ENCODE data around the gene ARID1B.
A peak's percentile ranks its signal among the peaks of the same experiment; 100 is the strongest.

ARID1B gene

DNA sequence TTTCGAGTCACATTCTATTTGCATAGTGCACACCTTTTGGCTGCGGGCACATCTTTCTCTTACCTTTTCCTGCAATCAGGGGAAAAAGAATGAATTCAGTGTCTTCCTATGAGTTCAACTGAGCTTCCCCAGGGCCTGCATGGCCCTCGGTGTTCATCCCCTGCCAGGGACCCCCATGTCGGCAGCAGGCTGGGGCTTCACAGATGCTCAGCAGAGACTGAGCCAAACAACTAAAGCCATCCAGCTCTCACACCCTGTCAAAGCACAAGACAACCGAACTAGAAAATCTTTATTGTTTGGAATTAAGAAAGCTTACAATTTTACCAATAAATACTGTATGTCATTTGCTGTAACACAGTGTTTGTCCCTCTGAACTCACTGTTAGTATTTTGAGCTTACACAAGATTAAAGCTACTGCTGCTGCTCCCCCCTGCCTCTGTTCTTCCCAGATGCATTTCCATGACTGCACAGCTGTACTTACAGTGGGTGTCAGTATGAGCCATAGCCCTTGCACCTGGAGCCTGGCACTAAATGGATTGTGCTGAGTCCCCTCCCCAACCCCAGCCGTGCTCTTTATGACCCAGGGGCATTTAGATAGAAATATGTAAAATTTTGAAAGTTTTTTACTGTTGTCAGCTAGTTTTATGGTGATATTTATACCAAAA is 340.4 kb downstream of the ARID1B start:
- peak; percentile 20 for DNase-seq

GRCh38 chr6:157119502-157120027 is 342.4 kb downstream of the ARID1B start:
- DNase-seq = no peak

DNA sequence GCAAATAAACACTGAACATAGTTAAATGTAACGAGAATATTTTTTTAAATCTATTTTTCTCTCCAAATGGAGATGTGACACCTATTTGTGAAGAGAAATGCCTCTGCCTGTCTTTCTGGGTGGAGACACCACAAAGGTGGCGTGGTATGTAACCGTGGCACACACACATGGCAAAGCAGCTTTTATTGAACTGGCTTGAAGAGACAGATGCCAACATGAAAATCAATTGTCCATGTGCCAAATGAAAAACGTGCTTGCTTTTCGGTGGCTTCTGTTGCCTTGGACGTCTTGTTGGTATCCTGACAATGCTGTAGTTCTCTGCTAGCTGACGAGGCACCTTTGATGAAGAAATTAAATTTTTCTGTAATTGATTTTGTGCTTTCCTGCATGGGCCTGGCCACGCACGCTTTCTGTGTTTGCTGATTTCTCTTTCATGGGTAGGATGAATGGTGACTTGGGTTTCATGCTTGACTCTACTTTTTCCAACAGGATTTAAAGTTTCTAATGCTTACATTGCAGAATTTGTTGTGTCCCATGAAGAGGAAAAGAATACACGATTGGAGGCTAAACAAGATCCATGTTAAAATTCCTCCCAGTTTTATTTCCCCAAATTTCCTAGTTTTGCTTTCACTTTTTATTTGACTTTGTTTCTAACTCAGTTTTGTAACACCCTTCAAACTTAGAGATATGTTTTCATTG is 343.5 kb downstream of the ARID1B start:
- peak; percentile 91 for DNase-seq

GRCh38 chr6:157121897-157122296 is 344.7 kb downstream of the ARID1B start:
- no peak for DNase-seq

- DNase-seq = no peak
Measured at GRCh38 chr6:157123234-157123633, 346.1 kb downstream of the ARID1B start.

DNA sequence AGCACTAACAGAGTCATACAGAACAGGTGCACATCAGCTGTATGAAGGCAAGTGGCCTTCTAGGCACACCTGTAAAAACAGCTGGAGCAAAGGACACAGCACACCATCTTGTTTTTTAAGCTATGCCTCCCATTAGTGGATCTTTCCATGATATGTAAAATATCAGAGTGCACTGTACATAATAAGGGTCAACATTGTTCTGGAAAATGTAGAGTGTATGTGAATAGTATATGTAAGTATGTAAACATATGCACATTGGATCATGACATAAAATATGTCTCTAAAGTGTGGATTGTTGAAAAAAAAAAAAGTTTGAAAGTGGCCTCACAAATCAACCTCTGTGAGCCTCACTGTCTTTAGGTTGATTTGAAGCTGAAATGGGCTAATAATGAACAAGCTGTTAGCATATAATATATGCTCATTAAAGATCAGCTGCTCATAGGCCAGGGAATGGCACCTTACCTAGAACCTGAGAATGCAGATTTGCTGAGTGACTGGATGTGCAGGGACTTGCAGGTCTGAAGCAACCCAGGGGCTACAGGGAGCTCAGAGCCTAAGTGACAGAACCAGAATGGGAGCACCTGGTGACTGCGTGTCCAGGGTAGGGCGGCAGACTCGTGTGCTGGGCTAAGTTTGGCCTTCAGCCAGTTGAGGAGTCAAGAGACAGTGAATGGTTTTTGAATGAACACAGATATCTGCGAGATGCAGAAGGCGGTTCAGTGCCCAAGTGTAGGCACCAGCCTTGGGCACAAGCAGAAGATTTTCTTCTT is 347.5 kb downstream of the ARID1B start:
- no peak for DNase-seq

- no peak for DNase-seq
Measured at GRCh38 chr6:157125531-157125930, 348.4 kb downstream of the ARID1B start.

DNA sequence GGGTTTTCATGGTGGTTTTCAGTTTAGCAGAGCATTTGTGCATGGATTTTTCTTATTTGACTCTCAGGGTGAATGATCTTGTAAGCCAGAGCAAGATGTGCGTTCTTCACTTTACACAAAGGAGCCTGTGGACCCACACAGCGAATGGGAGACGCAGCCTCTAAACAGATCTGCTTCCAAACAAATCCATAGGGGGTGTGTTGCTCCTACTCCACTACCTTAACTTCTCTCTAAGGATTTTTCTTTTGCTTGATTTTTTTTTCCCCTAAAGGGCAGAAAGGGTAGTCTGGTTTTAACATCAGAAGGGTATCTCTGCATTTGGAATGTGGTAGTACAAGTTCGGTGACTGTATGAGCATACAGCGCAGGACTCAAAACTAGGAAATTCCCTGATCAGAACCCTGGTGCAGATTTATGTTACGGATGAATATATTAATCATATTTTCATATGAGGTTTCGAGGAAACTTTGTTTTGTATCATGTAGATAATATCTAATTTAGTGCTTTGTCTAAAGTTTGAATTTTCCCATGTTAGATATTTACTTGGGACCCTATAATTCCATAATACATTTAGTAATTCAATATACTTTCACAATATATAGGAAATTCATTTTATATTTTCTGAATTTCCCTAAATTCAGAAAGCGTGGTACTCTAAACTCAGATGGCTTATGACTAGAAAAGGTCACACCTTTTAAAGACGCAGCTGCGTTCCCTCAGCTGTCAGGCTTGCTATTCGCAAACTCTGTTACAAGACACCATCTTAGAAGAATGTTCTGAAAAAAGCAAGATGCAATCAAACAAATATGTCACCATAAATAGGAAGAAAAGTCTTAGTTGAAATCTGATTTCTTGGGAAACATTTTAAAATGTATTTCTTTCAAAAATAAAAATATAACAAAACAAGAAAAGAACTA is 349.3 kb downstream of the ARID1B start:
- DNase-seq = no peak

- DNase-seq = no peak
Measured at GRCh38 chr6:157128235-157128775, 351.1 kb downstream of the ARID1B start.

DNA sequence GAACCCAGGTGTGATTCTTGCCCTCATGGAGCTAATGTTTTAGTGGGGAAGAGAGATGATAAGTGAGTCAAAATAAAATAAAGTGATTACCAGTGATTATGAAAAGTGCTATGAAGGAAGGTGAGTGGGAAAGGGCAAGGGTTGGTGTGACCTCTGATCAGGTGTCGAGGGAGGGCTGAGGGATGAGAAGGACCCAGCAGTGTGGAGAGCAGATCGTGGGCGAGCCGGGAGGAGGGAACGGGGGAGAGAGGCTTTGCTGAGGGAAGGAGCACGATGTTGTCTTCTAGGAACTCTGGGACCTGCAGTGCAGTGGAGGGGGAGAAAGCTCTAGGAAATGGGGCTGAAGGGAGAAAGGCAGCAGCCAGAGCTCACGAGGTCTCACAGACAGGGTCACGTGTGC is 354.1 kb downstream of the ARID1B start:
- DNase-seq = no peak

GRCh38 chr6:157133856-157134255 is 356.7 kb downstream of the ARID1B start:
- no peak for DNase-seq

DNA sequence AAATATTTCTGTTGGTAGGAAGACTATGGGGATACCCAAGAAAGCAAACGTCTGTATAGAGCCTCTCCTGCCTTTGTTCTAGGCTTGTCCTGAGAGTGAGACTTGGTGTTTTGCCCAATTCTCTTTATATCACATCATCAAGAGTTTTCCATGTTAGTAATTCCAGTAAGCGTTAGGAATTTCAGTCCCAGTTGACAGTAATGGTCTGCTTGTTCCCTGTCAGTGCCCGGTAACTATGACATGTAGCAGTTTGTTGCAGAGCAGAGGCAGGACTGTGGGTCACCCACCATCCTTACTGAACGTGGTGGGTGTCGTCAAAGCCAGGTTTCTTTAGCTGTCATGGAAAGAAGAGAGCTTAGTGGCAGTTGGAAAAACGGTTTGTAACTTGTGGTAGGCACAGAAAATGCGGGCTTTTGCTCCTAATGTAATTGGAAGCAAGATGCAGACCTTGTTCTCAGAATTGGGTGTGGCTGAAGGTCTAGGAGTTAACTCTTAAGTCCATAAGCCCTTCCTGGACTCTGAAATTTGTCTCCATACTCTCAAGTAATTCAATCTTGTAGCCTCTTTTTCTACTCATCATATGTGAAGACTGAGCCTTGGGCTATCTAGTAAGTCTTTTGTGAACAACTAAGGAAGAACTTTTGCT is 357.3 kb downstream of the ARID1B start:
- DNase-seq = no peak

GRCh38 chr6:157135691-157136090 is 358.5 kb downstream of the ARID1B start:
- no peak for DNase-seq

- no peak for DNase-seq
Measured at GRCh38 chr6:157137501-157137900, 360.3 kb downstream of the ARID1B start.

- DNase-seq = peak; percentile 56
Measured at GRCh38 chr6:157139054-157139708, 362.0 kb downstream of the ARID1B start.

- DNase-seq = peak; percentile 87
Measured at GRCh38 chr6:157143171-157143889, 366.2 kb downstream of the ARID1B start.

- peak; percentile 53 for DNase-seq
Measured at GRCh38 chr6:157143890-157144798, 367.0 kb downstream of the ARID1B start.

GRCh38 chr6:157144859-157145568 is 367.8 kb downstream of the ARID1B start:
- no peak for DNase-seq
